ENCODE measurements around the gene ELP1. TPM values are rescaled to one million over a fixed set of nuclear protein-coding genes. Genes with fewer than 3 reads are reported as not detected.

The ELP1 gene
- total and polyA plus RNA-seq, 2 experiments from 2014 or later: 9.1 to 46.3 TPM

DNA sequence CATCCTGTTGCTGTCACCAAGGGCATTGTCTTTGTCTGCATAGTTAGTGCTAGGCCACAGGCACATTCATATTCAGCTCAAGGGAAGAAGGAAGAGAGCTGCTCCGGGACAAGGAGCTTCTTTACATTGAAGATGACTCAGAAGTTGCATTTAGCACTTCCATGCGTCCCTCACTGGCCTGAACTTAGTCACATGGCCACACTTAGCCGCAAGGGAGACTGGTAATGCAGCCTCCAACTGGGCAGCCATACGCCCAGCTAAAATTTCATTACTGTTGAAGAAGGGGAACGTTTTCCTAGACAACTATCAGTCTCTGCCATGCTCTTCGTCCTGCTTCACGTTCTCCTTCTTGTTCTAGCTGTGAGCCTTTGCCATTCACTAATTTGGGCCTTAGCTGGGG, 98.1 kb downstream of the ELP1 start (continued):
- TF ChIP-seq NANOG (IDR thresholded peaks at IDR 0.05; ENCODE audit: borderline replicate concordance): no peak
- TF ChIP-seq STAT1 (IDR thresholded peaks at IDR 0.05; ENCODE audit: unreplicated experiment): no peak

DNA sequence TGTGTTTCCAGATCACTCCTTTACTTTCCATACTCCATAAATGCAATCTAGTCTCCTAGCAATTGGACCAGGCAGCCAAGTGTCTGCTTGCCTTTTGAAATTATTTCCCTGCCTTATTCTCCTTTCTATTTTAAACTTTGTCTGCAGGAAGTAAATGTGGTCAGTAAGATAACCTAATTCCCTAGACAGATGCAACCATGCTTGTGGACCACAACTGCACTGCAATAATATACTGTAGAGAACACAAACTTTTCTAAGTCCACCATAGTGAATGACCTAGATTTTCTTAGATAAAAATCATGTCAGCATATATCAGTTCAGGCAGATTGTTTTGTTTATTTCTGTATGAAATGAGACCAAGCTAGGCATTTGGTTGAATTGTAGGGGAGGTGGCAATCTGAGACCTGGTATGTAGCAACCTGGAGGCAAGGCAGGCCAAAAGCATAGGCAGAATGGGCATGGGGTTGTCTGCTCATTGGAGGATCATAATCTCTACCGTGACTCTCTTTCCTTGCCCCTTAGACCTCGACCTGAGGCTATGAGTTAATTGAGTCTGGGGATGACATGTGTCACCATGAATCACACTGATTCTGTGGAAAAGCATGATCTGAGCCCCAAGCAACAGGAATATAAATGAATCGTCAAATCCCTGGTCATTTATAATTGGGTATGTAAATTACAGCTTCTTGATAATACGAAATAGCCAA, 98.8 kb downstream of the ELP1 start:
- Histone ChIP-seq H3K4me3 (no peak overlapping the region), H4K20me1 (replicated peaks; ENCODE audit: insufficient read depth) (no peaks in the 10 kb centered on the region), H3K4me2 (no peak overlapping the region), H3K9me2 (ENCODE audit: insufficient read depth) (peaks cover 7% of the 10 kb centered on the region; the same call in 1 of the 2 replicates), H3K4me1 (ENCODE audit: insufficient read depth) (no peaks in the 10 kb centered on the region; the same call in 1 of the 2 replicates), H3K36me3 (ENCODE audit: insufficient read depth) (no peaks in the 10 kb centered on the region), H3F3A (replicated peaks; ENCODE audit: low read depth) (no peaks in the 10 kb centered on the region), H3K27ac (ENCODE audit: low read depth) (no peak overlapping the region), H2AFZ (no peak overlapping the region; the same call in 1 of the 2 replicates), H3K79me2 (replicated peaks; ENCODE audit: insufficient read depth) (no peaks in the 10 kb centered on the region), H3K27me3 (ENCODE audit: insufficient read depth) (no peaks in the 10 kb centered on the region)
- H3K27ac Mint-ChIP-seq: no peak overlapping the region
- ATAC-seq (no peak), DNase-seq (ENCODE audit: low spot score) (no peak)
- no peak overlapping the region for H3K4me3 Mint-ChIP-seq
- H3K4me1 Mint-ChIP-seq: peaks cover 12% of the 10 kb centered on the region
- no peaks in the 10 kb centered on the region; the same call in 2 of the 3 replicates for H3K36me3 Mint-ChIP-seq (ENCODE audit: low read depth)
- H3K9me3 Mint-ChIP-seq: no peaks in the 10 kb centered on the region
- peaks cover 2% of the 10 kb centered on the region for H3K27me3 Mint-ChIP-seq (ENCODE audit: insufficient read depth, low read depth, poor library complexity)
- TF ChIP-seq JUNB (IDR thresholded peaks at IDR 0.05; ENCODE audit: unreplicated experiment) (no peak), ZNF114 (CRISPR knock-in tag; IDR thresholded peaks at IDR 0.05) (no peak), STAT1 (IDR thresholded peaks at IDR 0.05; ENCODE audit: unreplicated experiment) (no peak), EZH2 (IDR thresholded peaks at IDR 0.05; ENCODE audit: low read depth, unreplicated experiment) (no peak), NANOG (IDR thresholded peaks at IDR 0.05; ENCODE audit: borderline replicate concordance) (no peak), ZNF331 (CRISPR knock-in tag; IDR thresholded peaks at IDR 0.05; ENCODE audit: low read depth) (no peak), POLR2AphosphoS5 (IDR thresholded peaks at IDR 0.05; ENCODE audit: low read depth) (no peak), EZH2phosphoT487 (IDR thresholded peaks at IDR 0.05; ENCODE audit: unreplicated experiment) (no peak), CREB1 (CRISPR knock-in tag; IDR thresholded peaks at IDR 0.05; ENCODE audit: low read depth) (no peak)
- TF ChIP-seq, protein P1, sequence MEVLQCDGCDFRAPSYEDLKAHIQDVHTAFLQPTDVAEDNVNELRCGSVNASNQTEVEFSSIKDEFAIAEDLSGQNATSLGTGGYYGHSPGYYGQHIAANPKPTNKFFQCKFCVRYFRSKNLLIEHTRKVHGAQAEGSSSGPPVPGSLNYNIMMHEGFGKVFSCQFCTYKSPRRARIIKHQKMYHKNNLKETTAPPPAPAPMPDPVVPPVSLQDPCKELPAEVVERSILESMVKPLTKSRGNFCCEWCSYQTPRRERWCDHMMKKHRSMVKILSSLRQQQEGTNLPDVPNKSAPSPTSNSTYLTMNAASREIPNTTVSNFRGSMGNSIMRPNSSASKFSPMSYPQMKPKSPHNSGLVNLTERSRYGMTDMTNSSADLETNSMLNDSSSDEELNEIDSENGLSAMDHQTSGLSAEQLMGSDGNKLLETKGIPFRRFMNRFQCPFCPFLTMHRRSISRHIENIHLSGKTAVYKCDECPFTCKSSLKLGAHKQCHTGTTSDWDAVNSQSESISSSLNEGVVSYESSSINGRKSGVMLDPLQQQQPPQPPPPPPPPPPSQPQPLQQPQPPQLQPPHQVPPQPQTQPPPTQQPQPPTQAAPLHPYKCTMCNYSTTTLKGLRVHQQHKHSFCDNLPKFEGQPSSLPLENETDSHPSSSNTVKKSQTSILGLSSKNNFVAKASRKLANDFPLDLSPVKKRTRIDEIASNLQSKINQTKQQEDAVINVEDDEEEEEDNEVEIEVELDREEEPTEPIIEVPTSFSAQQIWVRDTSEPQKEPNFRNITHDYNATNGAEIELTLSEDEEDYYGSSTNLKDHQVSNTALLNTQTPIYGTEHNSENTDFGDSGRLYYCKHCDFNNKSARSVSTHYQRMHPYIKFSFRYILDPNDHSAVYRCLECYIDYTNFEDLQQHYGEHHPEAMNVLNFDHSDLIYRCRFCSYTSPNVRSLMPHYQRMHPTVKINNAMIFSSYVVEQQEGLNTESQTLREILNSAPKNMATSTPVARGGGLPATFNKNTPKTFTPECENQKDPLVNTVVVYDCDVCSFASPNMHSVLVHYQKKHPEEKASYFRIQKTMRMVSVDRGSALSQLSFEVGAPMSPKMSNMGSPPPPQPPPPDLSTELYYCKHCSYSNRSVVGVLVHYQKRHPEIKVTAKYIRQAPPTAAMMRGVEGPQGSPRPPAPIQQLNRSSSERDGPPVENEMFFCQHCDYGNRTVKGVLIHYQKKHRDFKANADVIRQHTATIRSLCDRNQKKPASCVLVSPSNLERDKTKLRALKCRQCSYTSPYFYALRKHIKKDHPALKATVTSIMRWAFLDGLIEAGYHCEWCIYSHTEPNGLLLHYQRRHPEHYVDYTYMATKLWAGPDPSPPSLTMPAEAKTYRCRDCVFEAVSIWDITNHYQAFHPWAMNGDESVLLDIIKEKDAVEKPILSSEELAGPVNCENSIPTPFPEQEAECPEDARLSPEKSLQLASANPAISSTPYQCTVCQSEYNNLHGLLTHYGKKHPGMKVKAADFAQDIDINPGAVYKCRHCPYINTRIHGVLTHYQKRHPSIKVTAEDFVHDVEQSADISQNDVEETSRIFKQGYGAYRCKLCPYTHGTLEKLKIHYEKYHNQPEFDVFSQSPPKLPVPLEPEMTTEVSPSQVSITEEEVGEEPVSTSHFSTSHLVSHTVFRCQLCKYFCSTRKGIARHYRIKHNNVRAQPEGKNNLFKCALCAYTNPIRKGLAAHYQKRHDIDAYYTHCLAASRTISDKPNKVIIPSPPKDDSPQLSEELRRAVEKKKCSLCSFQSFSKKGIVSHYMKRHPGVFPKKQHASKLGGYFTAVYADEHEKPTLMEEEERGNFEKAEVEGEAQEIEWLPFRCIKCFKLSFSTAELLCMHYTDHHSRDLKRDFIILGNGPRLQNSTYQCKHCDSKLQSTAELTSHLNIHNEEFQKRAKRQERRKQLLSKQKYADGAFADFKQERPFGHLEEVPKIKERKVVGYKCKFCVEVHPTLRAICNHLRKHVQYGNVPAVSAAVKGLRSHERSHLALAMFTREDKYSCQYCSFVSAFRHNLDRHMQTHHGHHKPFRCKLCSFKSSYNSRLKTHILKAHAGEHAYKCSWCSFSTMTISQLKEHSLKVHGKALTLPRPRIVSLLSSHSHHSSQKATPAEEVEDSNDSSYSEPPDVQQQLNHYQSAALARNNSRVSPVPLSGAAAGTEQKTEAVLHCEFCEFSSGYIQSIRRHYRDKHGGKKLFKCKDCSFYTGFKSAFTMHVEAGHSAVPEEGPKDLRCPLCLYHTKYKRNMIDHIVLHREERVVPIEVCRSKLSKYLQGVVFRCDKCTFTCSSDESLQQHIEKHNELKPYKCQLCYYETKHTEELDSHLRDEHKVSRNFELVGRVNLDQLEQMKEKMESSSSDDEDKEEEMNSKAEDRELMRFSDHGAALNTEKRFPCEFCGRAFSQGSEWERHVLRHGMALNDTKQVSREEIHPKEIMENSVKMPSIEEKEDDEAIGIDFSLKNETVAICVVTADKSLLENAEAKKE (CRISPR knock-in tag; IDR thresholded peaks at IDR 0.05): no peak
- TF ChIP-seq, protein P2, sequence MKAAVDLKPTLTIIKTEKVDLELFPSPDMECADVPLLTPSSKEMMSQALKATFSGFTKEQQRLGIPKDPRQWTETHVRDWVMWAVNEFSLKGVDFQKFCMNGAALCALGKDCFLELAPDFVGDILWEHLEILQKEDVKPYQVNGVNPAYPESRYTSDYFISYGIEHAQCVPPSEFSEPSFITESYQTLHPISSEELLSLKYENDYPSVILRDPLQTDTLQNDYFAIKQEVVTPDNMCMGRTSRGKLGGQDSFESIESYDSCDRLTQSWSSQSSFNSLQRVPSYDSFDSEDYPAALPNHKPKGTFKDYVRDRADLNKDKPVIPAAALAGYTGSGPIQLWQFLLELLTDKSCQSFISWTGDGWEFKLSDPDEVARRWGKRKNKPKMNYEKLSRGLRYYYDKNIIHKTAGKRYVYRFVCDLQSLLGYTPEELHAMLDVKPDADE (IDR thresholded peaks at IDR 0.05): no peak
- TF ChIP-seq, protein P3, sequence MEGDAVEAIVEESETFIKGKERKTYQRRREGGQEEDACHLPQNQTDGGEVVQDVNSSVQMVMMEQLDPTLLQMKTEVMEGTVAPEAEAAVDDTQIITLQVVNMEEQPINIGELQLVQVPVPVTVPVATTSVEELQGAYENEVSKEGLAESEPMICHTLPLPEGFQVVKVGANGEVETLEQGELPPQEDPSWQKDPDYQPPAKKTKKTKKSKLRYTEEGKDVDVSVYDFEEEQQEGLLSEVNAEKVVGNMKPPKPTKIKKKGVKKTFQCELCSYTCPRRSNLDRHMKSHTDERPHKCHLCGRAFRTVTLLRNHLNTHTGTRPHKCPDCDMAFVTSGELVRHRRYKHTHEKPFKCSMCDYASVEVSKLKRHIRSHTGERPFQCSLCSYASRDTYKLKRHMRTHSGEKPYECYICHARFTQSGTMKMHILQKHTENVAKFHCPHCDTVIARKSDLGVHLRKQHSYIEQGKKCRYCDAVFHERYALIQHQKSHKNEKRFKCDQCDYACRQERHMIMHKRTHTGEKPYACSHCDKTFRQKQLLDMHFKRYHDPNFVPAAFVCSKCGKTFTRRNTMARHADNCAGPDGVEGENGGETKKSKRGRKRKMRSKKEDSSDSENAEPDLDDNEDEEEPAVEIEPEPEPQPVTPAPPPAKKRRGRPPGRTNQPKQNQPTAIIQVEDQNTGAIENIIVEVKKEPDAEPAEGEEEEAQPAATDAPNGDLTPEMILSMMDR (conservative IDR thresholded peaks at IDR 0.05; ENCODE audit: low read depth in 2 of 2): no peak

All from GM23338 (cell line).